Breast epithelium (tissue), 3 donors: ENCODE measurements around the gene GPT2.

Experiments used
- CTCF ChIP-seq, 3 donors: fragments of 450-650 bp; IDR thresholded peaks; one replicate each; pipeline ENCODE4 v1.5.1; 2016 to 2017; ENCODE audit warnings: antibody characterized with exemption in 3 of 3, mild to moderate bottlenecking in 3 of 3, moderate library complexity in 3 of 3
- POLR2A ChIP-seq: fragments of 450-650 bp; IDR thresholded peaks from one replicate; pipeline ENCODE4 v1.6.1; 2016; ENCODE audit warnings: antibody characterized with exemption, mild to moderate bottlenecking, moderate library complexity

DNA sequence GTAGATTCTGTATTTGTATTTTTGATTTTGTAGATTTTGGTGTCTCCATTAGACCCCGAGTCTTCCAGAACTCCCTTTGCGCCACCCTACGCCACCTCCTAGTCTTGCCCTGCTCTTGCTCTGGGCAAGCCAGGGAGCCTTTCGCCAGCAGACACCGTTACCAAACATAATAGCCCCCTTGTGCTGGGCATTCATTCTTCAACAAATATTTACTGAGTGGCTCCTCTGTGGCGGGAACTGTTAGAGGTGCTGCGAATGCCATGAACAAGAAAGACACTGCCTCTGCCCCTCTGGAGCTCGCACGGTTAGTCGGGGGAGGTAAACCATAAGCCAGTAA lies 841 bp upstream of the GPT2 start:
- TF ChIP-seq CTCF (IDR thresholded peaks at IDR 0.05): no peak
- no peak for TF ChIP-seq POLR2A
